ENCODE measurements around the gene ERBB4. TPM values are rescaled to one million over a fixed set of nuclear protein-coding genes. Genes with fewer than 3 reads are reported as not detected.

The ERBB4 gene
- total and polyA plus RNA-seq, 10 of the 15 experiments (the other 5 are each of a cell fraction or from before 2014, with no cell fraction given): under 0.01 to 0.23 (median 0.01) TPM; not detected in 4

DNA sequence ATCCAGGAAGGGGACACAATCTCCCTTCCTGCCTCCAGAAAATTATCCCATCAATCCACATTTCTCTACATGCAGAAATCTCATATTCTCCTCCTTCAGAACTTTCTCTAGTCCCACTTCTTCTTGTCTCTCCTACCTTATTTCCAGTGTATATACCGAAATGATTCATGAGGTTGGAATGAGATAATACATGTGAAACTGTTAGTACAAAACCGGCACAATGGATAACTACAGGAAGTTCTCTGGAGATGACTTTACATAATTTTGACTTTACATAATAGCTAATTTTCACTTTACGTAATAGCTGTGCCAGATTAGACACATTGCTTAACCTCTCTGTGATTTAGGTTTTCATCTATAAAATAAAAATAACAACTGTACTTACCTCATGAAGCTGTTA lies 801.3 kb downstream of the ERBB4 start (continued):
- TF ChIP-seq ZSCAN29 (IDR thresholded peaks at IDR 0.05) (no peak), BRCA1 (IDR thresholded peaks at IDR 0.05; ENCODE audit: low read depth, low read length) (no peak), ATF7 (IDR thresholded peaks at IDR 0.05; ENCODE audit: low read depth) (no peak), ZNF207 (IDR thresholded peaks at IDR 0.05; ENCODE audit: borderline replicate concordance) (no peak)
- TF ChIP-seq, protein P1, sequence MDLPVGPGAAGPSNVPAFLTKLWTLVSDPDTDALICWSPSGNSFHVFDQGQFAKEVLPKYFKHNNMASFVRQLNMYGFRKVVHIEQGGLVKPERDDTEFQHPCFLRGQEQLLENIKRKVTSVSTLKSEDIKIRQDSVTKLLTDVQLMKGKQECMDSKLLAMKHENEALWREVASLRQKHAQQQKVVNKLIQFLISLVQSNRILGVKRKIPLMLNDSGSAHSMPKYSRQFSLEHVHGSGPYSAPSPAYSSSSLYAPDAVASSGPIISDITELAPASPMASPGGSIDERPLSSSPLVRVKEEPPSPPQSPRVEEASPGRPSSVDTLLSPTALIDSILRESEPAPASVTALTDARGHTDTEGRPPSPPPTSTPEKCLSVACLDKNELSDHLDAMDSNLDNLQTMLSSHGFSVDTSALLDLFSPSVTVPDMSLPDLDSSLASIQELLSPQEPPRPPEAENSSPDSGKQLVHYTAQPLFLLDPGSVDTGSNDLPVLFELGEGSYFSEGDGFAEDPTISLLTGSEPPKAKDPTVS (IDR thresholded peaks at IDR 0.05; ENCODE audit: low read depth, low read length): no peak

DNA sequence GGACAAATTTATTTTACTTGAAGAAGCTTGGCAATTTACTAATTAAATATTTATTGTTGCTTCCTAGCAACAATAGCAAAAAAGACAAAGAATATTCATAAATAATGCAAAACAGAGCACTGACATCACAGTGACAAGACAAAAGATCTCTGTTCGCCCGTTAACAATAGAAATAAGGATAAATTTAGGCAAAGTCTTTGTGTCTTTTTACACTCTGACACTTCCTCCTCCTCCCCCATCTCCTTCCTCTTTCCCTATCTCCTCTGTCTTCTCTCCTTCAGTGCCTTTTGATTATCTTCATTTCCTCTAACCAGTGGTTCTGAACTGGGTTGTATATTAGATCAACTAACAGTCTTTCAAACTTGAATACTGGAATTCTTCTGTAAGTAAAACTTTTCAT lies 808.4 kb downstream of the ERBB4 start:
- Histone ChIP-seq H3K4me3 (no peak overlapping the region), H3K9ac (ENCODE audit: control insufficient read depth, insufficient read depth, low read length) (no peak overlapping the region), H3K36me3 (ENCODE audit: control insufficient read depth in 2 of 2, insufficient read depth in 2 of 2, low read length in 1 of 2) (no peaks in the 10 kb centered on the region), H2AFZ (ENCODE audit: control insufficient read depth, low read depth, low read length) (no peak overlapping the region), H3K9me3 (replicated peaks; ENCODE audit: control insufficient read depth, insufficient read depth, low read length) (no peaks in the 10 kb centered on the region), H3K4me1 (ENCODE audit: control insufficient read depth, insufficient read depth, low read length) (no peaks in the 10 kb centered on the region), H4K20me1 (ENCODE audit: control insufficient read depth, insufficient read depth) (no peaks in the 10 kb centered on the region), H3K4me2 (ENCODE audit: control insufficient read depth, insufficient read depth) (no peak overlapping the region), H3K27me3 (replicated peaks in 1 of 2; ENCODE audit: control insufficient read depth in 2 of 2, insufficient read depth in 2 of 2, low read length in 1 of 2) (no peaks in the 10 kb centered on the region), H3K27ac (ENCODE audit: control insufficient read depth, insufficient read depth) (no peak overlapping the region), H3K79me2 (ENCODE audit: control insufficient read depth, insufficient read depth, low read length) (no peaks in the 10 kb centered on the region)
- POLR2A ChIA-PET: no interaction called here
- 0% methylated on average over 2 of the region's 2 CpGs for WGBS (ENCODE audit: insufficient coverage, insufficient replicate concordance, low lambda C conversion rate, missing lambda C conversion rate)
- BruUV-seq (replicated peaks): no TSS peak
- no peak for FAIRE-seq
- TF ChIP-seq MYB (IDR thresholded peaks at IDR 0.05; ENCODE audit: borderline replicate concordance, low read depth, low read length) (no peak), BCL11A (IDR thresholded peaks at IDR 0.05; ENCODE audit: low read depth, low read length) (no peak), ZNF622 (IDR thresholded peaks at IDR 0.05) (no peak), CHD4 (IDR thresholded peaks at IDR 0.05) (no peak), FOS (IDR thresholded peaks at IDR 0.05; ENCODE audit: borderline replicate concordance, extremely low read depth, insufficient read length) (no peak)
- RAD21 ChIA-PET (ENCODE audit: unreplicated experiment): interaction anchor here (0.9 kb wide), 1 partner anchor 14 kb away, joined by 3 read pairs; no protein-coding TSS in a partner anchor
- SMC1A ChIA-PET (ENCODE audit: uncharacterized antibody, unreplicated experiment): interaction anchor here (3.5 kb wide), 1 partner anchor 15 kb away, joined by 15 read pairs; no protein-coding TSS in a partner anchor
- intact Hi-C loops (cut with micrococcal nuclease; ENCODE audit: unreplicated experiment): no loop called here
- ATAC-seq: no peak
- DNase-seq (ENCODE audit: low read depth, low spot score): no peak
- CTCF ChIA-PET: interaction anchor here (2.0 kb wide), 1 partner anchor 15 kb away, joined by 5 read pairs; no protein-coding TSS in a partner anchor
- in situ Hi-C loops (cut with MboI): no loop called here
